ENCODE measurements around the gene SPNS3. TPM values are rescaled to one million over a fixed set of nuclear protein-coding genes. Genes with fewer than 3 reads are reported as not detected.

SPNS3 gene
- polyA plus RNA-seq, 4 donors, result 2.0 to 2.9 (median 2.3) TPM

GRCh38 chr17:4463818-4464476, 30.2 kb downstream of the SPNS3 start:
- DNase-seq (ENCODE audit: low read depth in 4 of 4, low spot score in 3 of 4), result no peak

- no peak for DNase-seq (ENCODE audit: low read depth in 4 of 4, low spot score in 3 of 4)
Observed at GRCh38 chr17:4465786-4466185, 32.0 kb downstream of the SPNS3 start.

GRCh38 chr17:4467287-4467686, 33.5 kb downstream of the SPNS3 start:
- no peak for DNase-seq (ENCODE audit: low read depth in 4 of 4, low spot score in 3 of 4)

GRCh38 chr17:4469552-4469951, 35.8 kb downstream of the SPNS3 start:
- DNase-seq (ENCODE audit: low read depth in 4 of 4, low spot score in 3 of 4), result no peak

- DNase-seq (ENCODE audit: low read depth in 4 of 4, low spot score in 3 of 4), result no peak
Observed at GRCh38 chr17:4472286-4472685, 38.5 kb downstream of the SPNS3 start.

GRCh38 chr17:4474093-4474492, 40.4 kb downstream of the SPNS3 start:
- no peak for DNase-seq (ENCODE audit: low read depth in 4 of 4, low spot score in 3 of 4)

- no peak for DNase-seq (ENCODE audit: low read depth in 4 of 4, low spot score in 3 of 4)
Observed at GRCh38 chr17:4475001-4475400, 41.3 kb downstream of the SPNS3 start.

- DNase-seq (ENCODE audit: low read depth in 4 of 4, low spot score in 3 of 4), result no peak
Observed at GRCh38 chr17:4475463-4475862, 41.7 kb downstream of the SPNS3 start.

GRCh38 chr17:4476017-4476416, 42.3 kb downstream of the SPNS3 start:
- DNase-seq (ENCODE audit: low read depth in 4 of 4, low spot score in 3 of 4), result no peak

- DNase-seq (ENCODE audit: low read depth in 4 of 4, low spot score in 3 of 4), result no peak
Observed at GRCh38 chr17:4476511-4477070, 42.9 kb downstream of the SPNS3 start.

- no peak for DNase-seq (ENCODE audit: low read depth in 4 of 4, low spot score in 3 of 4)
Observed at GRCh38 chr17:4477255-4477791, 43.6 kb downstream of the SPNS3 start.

GRCh38 chr17:4478318-4478830, 44.6 kb downstream of the SPNS3 start:
- DNase-seq (ENCODE audit: low read depth in 4 of 4, low spot score in 3 of 4), result no peak

GRCh38 chr17:4479340-4479981, 45.7 kb downstream of the SPNS3 start:
- no peak for DNase-seq (ENCODE audit: low read depth in 4 of 4, low spot score in 3 of 4)

- peak in 2 of 4 donors; percentile 70 to 73 for DNase-seq (ENCODE audit: low read depth in 4 of 4, low spot score in 3 of 4)
Observed at GRCh38 chr17:4479982-4480751, 46.4 kb downstream of the SPNS3 start.

GRCh38 chr17:4480929-4481898, 47.5 kb downstream of the SPNS3 start:
- no peak for DNase-seq (ENCODE audit: low read depth in 4 of 4, low spot score in 3 of 4)

- DNase-seq (ENCODE audit: low read depth in 4 of 4, low spot score in 3 of 4), result no peak
Observed at GRCh38 chr17:4482338-4483011, 48.7 kb downstream of the SPNS3 start.

- no peak for DNase-seq (ENCODE audit: low read depth in 4 of 4, low spot score in 3 of 4)
Observed at GRCh38 chr17:4483012-4483840, 49.5 kb downstream of the SPNS3 start.

Data from right renal pelvis (tissue), 4 donors.